ENCODE measurements around the gene CNTN4.

GRCh38 chr3:2094941-2095340, 3.7 kb upstream of the CNTN4 start:
- TF ChIP-seq CTCF (IDR thresholded peaks at IDR 0.05; ENCODE audit: control extremely low read depth in 1 of 3, insufficient read depth in 1 of 3, low read depth in 1 of 3, low read length in 3 of 3) (no peak), POLR2AphosphoS5 (IDR thresholded peaks at IDR 0.05; ENCODE audit: low read depth, low read length) (no peak), CEBPB (IDR thresholded peaks at IDR 0.05; ENCODE audit: low read depth, low read length) (no peak), RNF2 (IDR thresholded peaks at IDR 0.05; ENCODE audit: borderline replicate concordance, low read depth, low read length, missing control alignments, poor library complexity, severe bottlenecking) (no peak), EZH2 (IDR thresholded peaks at IDR 0.05; ENCODE audit: low read depth, low read length, severe bottlenecking) (no peak), YY1 (IDR thresholded peaks at IDR 0.05; ENCODE audit: low read depth, low read length) (no peak)
